Bronchus fibroblast of lung (primary cell): ENCODE measurements around the gene MTIF2. TPM values are rescaled to one million over a fixed set of nuclear protein-coding genes. Genes with fewer than 3 reads are reported as not detected.

Source experiments
- total RNA-seq: library from RNA; depleted of rRNA; stranded (reverse); fragments of >200 nt; gene quantifications from 2 replicates; pipeline ENCODE4 v1.2.3, GENCODE V29; 2015

MTIF2 gene
- 15.8 and 19.0 TPM in 2 replicates for total RNA-seq

GRCh38 chr2:55268907-55269644, at the start of gene MTIF2:
Gene MTIF2 (minus strand): TSS chr2:55269231. CDS start chr2:55263858, 5,373 bp downstream.

GRCh38 chr2:55232084-55232862, 36.8 kb downstream of the MTIF2 start, which contains the start of the genes CLHC1 and RPS27A:
Gene CLHC1 (minus strand): TSS chr2:55232293. CDS start chr2:55222411, 9,882 bp downstream.
Gene RPS27A (plus strand): TSS chr2:55232688. CDS start chr2:55232825, 137 bp downstream.

Other genes with a start within 250 kb of the MTIF2 start
- gene RTN4, start 218.8 kb downstream of the MTIF2 start, total RNA-seq: 463 and 506 TPM in 2 replicates
- 2.7 and 3.7 TPM in 2 replicates for gene CLHC1, start 36.9 kb downstream of the MTIF2 start, total RNA-seq
- gene RPS27A, start 36.5 kb downstream of the MTIF2 start, total RNA-seq: 1,202 and 1,279 TPM in 2 replicates
- gene CCDC88A, start 150.6 kb upstream of the MTIF2 start, total RNA-seq: 28.7 and 40.7 TPM in 2 replicates